Effector memory CD8-positive, alpha-beta T cell (primary cell): Measurements from ENCODE around the gene LDLRAD3.

Source experiments
- ATAC-seq: fragments of 150-1000 bp; cut with Tn5 transposase; replicated peaks from 2 replicates; pipeline ENCODE4 v1.10.0; 2021; ENCODE audit warnings: mild to moderate bottlenecking, moderate library complexity
- DNase-seq, 3 experiments: peaks; one replicate each; pipeline ENCODE4 v3.0.0; 2021
- H3K27ac Mint-ChIP-seq, 2 donors: one replicate each; pipeline ENCODE4 v1.8.0; 2022; ENCODE audit warnings: mild to moderate bottlenecking in 2 of 2, mixed read lengths in 2 of 2, moderate library complexity in 2 of 2
- H3K27me3 Mint-ChIP-seq, 2 donors: one replicate each; pipeline ENCODE4 v1.8.0; 2022; ENCODE audit warnings: mixed read lengths in 2 of 2
- H3K36me3 Mint-ChIP-seq: one replicate; pipeline ENCODE4 v1.8.0; 2022; ENCODE audit warnings: mild to moderate bottlenecking, moderate library complexity, mixed read lengths; ENCODE audit not compliant: insufficient read depth
- H3K4me1 Mint-ChIP-seq, 2 donors: one replicate each; pipeline ENCODE4 v1.8.0; 2022; ENCODE audit warnings: low read depth in 2 of 2, mixed read lengths in 2 of 2
- H3K4me3 Mint-ChIP-seq, 2 donors: one replicate each; pipeline ENCODE4 v1.8.0; 2022; ENCODE audit warnings: mild to moderate bottlenecking in 2 of 2, mixed read lengths in 2 of 2, moderate library complexity in 2 of 2
- H3K9me3 Mint-ChIP-seq, 2 donors: one replicate each; pipeline ENCODE4 v1.8.0; 2022; ENCODE audit warnings: mixed read lengths in 2 of 2

The LDLRAD3 gene

GRCh38 chr11:36211761-36212430 lies 268.0 kb downstream of the LDLRAD3 start:
- Mint-ChIP-seq H3K4me1 (no peaks in the 10 kb centered on the region), H3K9me3 (no peaks in the 10 kb centered on the region), H3K27me3 (peaks cover 36 to 62% of the 10 kb centered on the region in 2 donors), H3K4me3 (no peak overlapping the region), H3K36me3 (no peaks in the 10 kb centered on the region), H3K27ac (no peak overlapping the region)
- DNase-seq (no peak), ATAC-seq (no peak)

- Mint-ChIP-seq H3K27me3 (peaks cover 33 to 62% of the 10 kb centered on the region in 2 donors), H3K4me3 (no peak overlapping the region), H3K27ac (no peak overlapping the region), H3K36me3 (no peaks in the 10 kb centered on the region), H3K4me1 (no peaks in the 10 kb centered on the region), H3K9me3 (no peaks in the 10 kb centered on the region)
- no peak for ATAC-seq
- DNase-seq: no peak
Measured at GRCh38 chr11:36212564-36213392, 268.9 kb downstream of the LDLRAD3 start.

- H3K4me3 Mint-ChIP-seq: no peak overlapping the region
- ATAC-seq (no peak), DNase-seq (no peak)
- no peaks in the 10 kb centered on the region for H3K4me1 Mint-ChIP-seq
- H3K36me3 Mint-ChIP-seq: no peaks in the 10 kb centered on the region
- peaks cover 34 to 62% of the 10 kb centered on the region in 2 donors for H3K27me3 Mint-ChIP-seq
- H3K9me3 Mint-ChIP-seq: no peaks in the 10 kb centered on the region
- H3K27ac Mint-ChIP-seq: no peak overlapping the region
Measured at GRCh38 chr11:36213393-36213840, 269.6 kb downstream of the LDLRAD3 start.

- H3K36me3 Mint-ChIP-seq: no peaks in the 10 kb centered on the region
- peaks cover 34 to 66% of the 10 kb centered on the region in 2 donors for H3K27me3 Mint-ChIP-seq
- no peaks in the 10 kb centered on the region for H3K9me3 Mint-ChIP-seq
- H3K27ac Mint-ChIP-seq: no peak overlapping the region
- ATAC-seq: no peak
- H3K4me1 Mint-ChIP-seq: no peaks in the 10 kb centered on the region
- no peak overlapping the region for H3K4me3 Mint-ChIP-seq
- DNase-seq: no peak
Measured at GRCh38 chr11:36214480-36214879, 270.6 kb downstream of the LDLRAD3 start.

- Mint-ChIP-seq H3K4me3 (no peak overlapping the region), H3K27ac (no peak overlapping the region), H3K36me3 (no peaks in the 10 kb centered on the region), H3K4me1 (no peaks in the 10 kb centered on the region), H3K9me3 (peaks cover 0 to 2% of the 10 kb centered on the region in 2 donors), H3K27me3 (peaks cover 34 to 66% of the 10 kb centered on the region in 2 donors)
- DNase-seq (no peak), ATAC-seq (no peak)
Measured at GRCh38 chr11:36214976-36215692, 271.3 kb downstream of the LDLRAD3 start.

- no peak for DNase-seq
- ATAC-seq: no peak
- Mint-ChIP-seq H3K4me1 (no peaks in the 10 kb centered on the region), H3K27me3 (peaks cover 34 to 66% of the 10 kb centered on the region in 2 donors), H3K9me3 (peaks cover 2 to 8% of the 10 kb centered on the region in 2 donors), H3K4me3 (no peak overlapping the region), H3K27ac (no peak overlapping the region), H3K36me3 (no peaks in the 10 kb centered on the region)
Measured at GRCh38 chr11:36215693-36216060, 271.8 kb downstream of the LDLRAD3 start.

- Mint-ChIP-seq H3K27me3 (peaks cover 34 to 66% of the 10 kb centered on the region in 2 donors), H3K36me3 (no peaks in the 10 kb centered on the region), H3K4me1 (no peaks in the 10 kb centered on the region), H3K9me3 (peaks cover 2 to 8% of the 10 kb centered on the region in 2 donors), H3K27ac (no peak overlapping the region), H3K4me3 (no peak overlapping the region)
- no peak for ATAC-seq
- no peak for DNase-seq
Measured at GRCh38 chr11:36216061-36216615, 272.3 kb downstream of the LDLRAD3 start.

GRCh38 chr11:36218283-36218921 lies 274.5 kb downstream of the LDLRAD3 start:
- Mint-ChIP-seq H3K27me3 (peaks cover 40 to 55% of the 10 kb centered on the region in 2 donors), H3K4me3 (no peak overlapping the region), H3K4me1 (no peaks in the 10 kb centered on the region)

GRCh38 chr11:36219996-36220395 lies 276.1 kb downstream of the LDLRAD3 start:
- no peak overlapping the region for H3K4me3 Mint-ChIP-seq
- no peak overlapping the region for H3K27ac Mint-ChIP-seq

More at GRCh38 chr11:36218283-36218921, 274.5 kb downstream of the LDLRAD3 start:
- ATAC-seq (no peak), DNase-seq (no peak)
- H3K27ac Mint-ChIP-seq: no peak overlapping the region
- peaks cover 2 to 8% of the 10 kb centered on the region in 2 donors for H3K9me3 Mint-ChIP-seq
- no peaks in the 10 kb centered on the region for H3K36me3 Mint-ChIP-seq

GRCh38 chr11:36222831-36223635 lies 279.2 kb downstream of the LDLRAD3 start:
- ATAC-seq (no peak), DNase-seq (no peak)
- H3K4me1 Mint-ChIP-seq: no peaks in the 10 kb centered on the region
- H3K27me3 Mint-ChIP-seq: peaks cover 8 to 22% of the 10 kb centered on the region in 2 donors
- H3K9me3 Mint-ChIP-seq: peaks cover 2 to 8% of the 10 kb centered on the region in 2 donors
- no peaks in the 10 kb centered on the region for H3K36me3 Mint-ChIP-seq
- no peak overlapping the region for H3K4me3 Mint-ChIP-seq
- no peak overlapping the region for H3K27ac Mint-ChIP-seq

More at GRCh38 chr11:36219996-36220395, 276.1 kb downstream of the LDLRAD3 start:
- Mint-ChIP-seq H3K27me3 (peaks cover 31 to 43% of the 10 kb centered on the region in 2 donors), H3K36me3 (no peaks in the 10 kb centered on the region), H3K4me1 (no peaks in the 10 kb centered on the region), H3K9me3 (peaks cover 2 to 8% of the 10 kb centered on the region in 2 donors)
- DNase-seq (no peak), ATAC-seq (no peak)

GRCh38 chr11:36224209-36224882 lies 280.5 kb downstream of the LDLRAD3 start:
- no peak overlapping the region for H3K27ac Mint-ChIP-seq
- DNase-seq: no peak
- H3K36me3 Mint-ChIP-seq: no peaks in the 10 kb centered on the region
- H3K4me3 Mint-ChIP-seq: no peak overlapping the region
- peaks cover 11 to 21% of the 10 kb centered on the region in 2 donors for H3K27me3 Mint-ChIP-seq
- H3K4me1 Mint-ChIP-seq: no peaks in the 10 kb centered on the region
- no peak for ATAC-seq
- H3K9me3 Mint-ChIP-seq: peaks cover 2 to 8% of the 10 kb centered on the region in 2 donors

GRCh38 chr11:36227044-36227443 lies 283.2 kb downstream of the LDLRAD3 start:
- ATAC-seq (no peak), DNase-seq (no peak)
- H3K36me3 Mint-ChIP-seq: no peaks in the 10 kb centered on the region
- H3K4me3 Mint-ChIP-seq: no peak overlapping the region
- H3K4me1 Mint-ChIP-seq: no peaks in the 10 kb centered on the region
- H3K27ac Mint-ChIP-seq: no peak overlapping the region
- no peaks in the 10 kb centered on the region for H3K9me3 Mint-ChIP-seq
- H3K27me3 Mint-ChIP-seq: peaks cover 22 to 35% of the 10 kb centered on the region in 2 donors
